Measurements from ENCODE around the gene ARL11.
"Not testable (repeated sequence)": the region's sequence is repeated elsewhere in the genome, so short reads cannot be mapped to it uniquely, and the experiment has no call there.

ARL11 gene

GRCh38 chr13:49596221-49596620 is 32.1 kb upstream of the ARL11 start:
- Histone ChIP-seq H2AFZ (ENCODE audit: low read length) (no peak overlapping the region), H3K9ac (ENCODE audit: low read length) (no peak overlapping the region), H3K36me3 (replicated peaks; ENCODE audit: insufficient read depth, low read length) (no peaks in the 10 kb centered on the region), H3K79me2 (ENCODE audit: low read length) (no peaks in the 10 kb centered on the region), H3K9me3 (replicated peaks; ENCODE audit: insufficient read depth, low read length) (no peaks in the 10 kb centered on the region), H3K4me2 (ENCODE audit: low read depth, low read length) (no peak overlapping the region), H3K4me3 (ENCODE audit: low read length) (no peak overlapping the region), H3K9me2 (replicated peaks; ENCODE audit: insufficient read depth, low read length) (no peaks in the 10 kb centered on the region), H3F3A (ENCODE audit: insufficient read depth, low read length) (no peaks in the 10 kb centered on the region), H3K27me3 (replicated peaks; ENCODE audit: insufficient read depth, low read length) (no peaks in the 10 kb centered on the region), H3K4me1 (ENCODE audit: low read length) (no peaks in the 10 kb centered on the region), H4K20me1 (ENCODE audit: insufficient read depth, low read length) (no peaks in the 10 kb centered on the region), H3K27ac (ENCODE audit: low read length) (no peak overlapping the region)
- DNase-seq = no peak
- TF ChIP-seq EZH2phosphoT487 (IDR thresholded peaks at IDR 0.05; ENCODE audit: low read length) = no peak
- TF ChIP-seq EZH2 (optimal IDR thresholded peaks at IDR 0.05; ENCODE audit: low read depth, low read length) = no peak
- TF ChIP-seq, protein P1, sequence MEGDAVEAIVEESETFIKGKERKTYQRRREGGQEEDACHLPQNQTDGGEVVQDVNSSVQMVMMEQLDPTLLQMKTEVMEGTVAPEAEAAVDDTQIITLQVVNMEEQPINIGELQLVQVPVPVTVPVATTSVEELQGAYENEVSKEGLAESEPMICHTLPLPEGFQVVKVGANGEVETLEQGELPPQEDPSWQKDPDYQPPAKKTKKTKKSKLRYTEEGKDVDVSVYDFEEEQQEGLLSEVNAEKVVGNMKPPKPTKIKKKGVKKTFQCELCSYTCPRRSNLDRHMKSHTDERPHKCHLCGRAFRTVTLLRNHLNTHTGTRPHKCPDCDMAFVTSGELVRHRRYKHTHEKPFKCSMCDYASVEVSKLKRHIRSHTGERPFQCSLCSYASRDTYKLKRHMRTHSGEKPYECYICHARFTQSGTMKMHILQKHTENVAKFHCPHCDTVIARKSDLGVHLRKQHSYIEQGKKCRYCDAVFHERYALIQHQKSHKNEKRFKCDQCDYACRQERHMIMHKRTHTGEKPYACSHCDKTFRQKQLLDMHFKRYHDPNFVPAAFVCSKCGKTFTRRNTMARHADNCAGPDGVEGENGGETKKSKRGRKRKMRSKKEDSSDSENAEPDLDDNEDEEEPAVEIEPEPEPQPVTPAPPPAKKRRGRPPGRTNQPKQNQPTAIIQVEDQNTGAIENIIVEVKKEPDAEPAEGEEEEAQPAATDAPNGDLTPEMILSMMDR (IDR thresholded peaks at IDR 0.05; ENCODE audit: low read length) = no peak

GRCh38 chr13:49597043-49597641 is 31.2 kb upstream of the ARL11 start:
- Histone ChIP-seq H3K79me2 (ENCODE audit: low read length) (no peaks in the 10 kb centered on the region), H4K20me1 (ENCODE audit: insufficient read depth, low read length) (no peaks in the 10 kb centered on the region), H3K27me3 (replicated peaks; ENCODE audit: insufficient read depth, low read length) (no peaks in the 10 kb centered on the region), H3F3A (ENCODE audit: insufficient read depth, low read length) (no peaks in the 10 kb centered on the region), H3K4me2 (ENCODE audit: low read depth, low read length) (no peak overlapping the region), H3K4me3 (ENCODE audit: low read length) (no peak overlapping the region), H3K36me3 (replicated peaks; ENCODE audit: insufficient read depth, low read length) (no peaks in the 10 kb centered on the region), H3K27ac (ENCODE audit: low read length) (no peak overlapping the region), H3K9me2 (replicated peaks; ENCODE audit: insufficient read depth, low read length) (no peaks in the 10 kb centered on the region), H3K4me1 (ENCODE audit: low read length) (no peaks in the 10 kb centered on the region), H2AFZ (ENCODE audit: low read length) (no peak overlapping the region), H3K9me3 (replicated peaks; ENCODE audit: insufficient read depth, low read length) (no peaks in the 10 kb centered on the region), H3K9ac (ENCODE audit: low read length) (no peak overlapping the region)
- no peak for DNase-seq
- TF ChIP-seq EZH2phosphoT487 (IDR thresholded peaks at IDR 0.05; ENCODE audit: low read length) (no peak), EZH2 (optimal IDR thresholded peaks at IDR 0.05; ENCODE audit: low read depth, low read length) (no peak)
- TF ChIP-seq, protein P1 (IDR thresholded peaks at IDR 0.05; ENCODE audit: low read length) = no peak

DNA sequence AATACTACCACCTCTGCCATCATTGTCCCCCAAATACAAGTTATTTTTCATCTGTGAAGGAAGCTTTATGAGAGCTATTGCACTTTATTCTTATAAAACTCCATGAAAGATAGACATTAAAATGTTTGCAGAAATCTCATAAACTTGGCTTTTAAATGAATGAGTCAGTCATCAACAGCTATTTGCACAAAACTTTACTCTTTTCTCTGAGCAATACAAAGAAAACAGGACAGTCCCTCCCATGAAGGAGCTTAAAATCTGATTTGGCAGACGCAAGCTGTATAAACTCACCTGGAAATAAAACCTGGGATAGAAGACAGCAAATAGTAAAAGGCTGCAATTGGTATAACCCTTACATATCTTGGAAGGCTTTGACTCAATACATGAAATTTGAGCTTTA is 26.3 kb upstream of the ARL11 start:
- no peak overlapping the region for H2AFZ ChIP-seq (ENCODE audit: low read length)
- DNase-seq = no peak

GRCh38 chr13:49602615-49603014 is 25.7 kb upstream of the ARL11 start:
- not testable (repeated sequence) for H3K9me2 ChIP-seq (replicated peaks; ENCODE audit: insufficient read depth, low read length); H3K4me3 ChIP-seq (ENCODE audit: low read length); H3K4me1 ChIP-seq (ENCODE audit: low read length); DNase-seq; H4K20me1 ChIP-seq (ENCODE audit: insufficient read depth, low read length); H3K27ac ChIP-seq (ENCODE audit: low read length); H3K4me2 ChIP-seq (ENCODE audit: low read depth, low read length); H3F3A ChIP-seq (ENCODE audit: insufficient read depth, low read length); H3K9me3 ChIP-seq (replicated peaks; ENCODE audit: insufficient read depth, low read length); H3K27me3 ChIP-seq (replicated peaks; ENCODE audit: insufficient read depth, low read length); H2AFZ ChIP-seq (ENCODE audit: low read length); H3K9ac ChIP-seq (ENCODE audit: low read length); H3K36me3 ChIP-seq (replicated peaks; ENCODE audit: insufficient read depth, low read length); H3K79me2 ChIP-seq (ENCODE audit: low read length)

More for the DNA sequence above, 26.3 kb upstream of the ARL11 start:
- Histone ChIP-seq H3K4me1 (ENCODE audit: low read length) (no peaks in the 10 kb centered on the region), H3K27me3 (replicated peaks; ENCODE audit: insufficient read depth, low read length) (no peaks in the 10 kb centered on the region), H3K9me2 (replicated peaks; ENCODE audit: insufficient read depth, low read length) (no peaks in the 10 kb centered on the region), H3K4me3 (ENCODE audit: low read length) (no peak overlapping the region), H4K20me1 (ENCODE audit: insufficient read depth, low read length) (no peaks in the 10 kb centered on the region), H3K4me2 (ENCODE audit: low read depth, low read length) (no peak overlapping the region), H3K27ac (ENCODE audit: low read length) (no peak overlapping the region), H3K9ac (ENCODE audit: low read length) (no peak overlapping the region), H3F3A (ENCODE audit: insufficient read depth, low read length) (no peaks in the 10 kb centered on the region), H3K79me2 (ENCODE audit: low read length) (no peaks in the 10 kb centered on the region), H3K36me3 (replicated peaks; ENCODE audit: insufficient read depth, low read length) (no peaks in the 10 kb centered on the region), H3K9me3 (replicated peaks; ENCODE audit: insufficient read depth, low read length) (no peaks in the 10 kb centered on the region)
- TF ChIP-seq EZH2 (optimal IDR thresholded peaks at IDR 0.05; ENCODE audit: low read depth, low read length) (no peak), EZH2phosphoT487 (IDR thresholded peaks at IDR 0.05; ENCODE audit: low read length) (no peak)
- TF ChIP-seq, protein P1 (IDR thresholded peaks at IDR 0.05; ENCODE audit: low read length) = no peak

All from MM.1S (cell line).